ENCODE measurements around the gene DENND1B.

DNA sequence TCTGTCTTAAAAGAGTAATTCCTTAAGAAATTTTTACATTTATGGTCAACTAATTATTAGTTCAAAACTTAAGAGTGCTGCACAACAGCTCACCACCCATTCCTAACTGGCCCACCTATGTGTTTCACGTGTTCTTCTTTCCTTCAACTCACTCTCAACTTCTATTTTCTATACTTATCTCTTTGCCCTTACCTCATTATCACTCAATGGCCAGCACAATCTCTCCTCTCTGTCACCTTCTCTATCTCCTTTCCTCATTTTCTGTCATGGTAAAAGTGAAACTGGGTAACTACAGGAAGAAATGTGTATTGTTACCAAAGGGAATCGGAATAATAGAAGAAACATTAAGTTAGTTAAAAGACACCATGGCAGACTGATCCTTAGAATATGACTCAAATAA is 43.1 kb downstream of the DENND1B start:
- no peak for TF ChIP-seq PHF8 (CRISPR knock-in tag; IDR thresholded peaks at IDR 0.05)
- TF ChIP-seq CEBPB (IDR thresholded peaks at IDR 0.05; ENCODE audit: borderline replicate concordance, low read depth, low read length): no peak
- TF ChIP-seq, protein P1, sequence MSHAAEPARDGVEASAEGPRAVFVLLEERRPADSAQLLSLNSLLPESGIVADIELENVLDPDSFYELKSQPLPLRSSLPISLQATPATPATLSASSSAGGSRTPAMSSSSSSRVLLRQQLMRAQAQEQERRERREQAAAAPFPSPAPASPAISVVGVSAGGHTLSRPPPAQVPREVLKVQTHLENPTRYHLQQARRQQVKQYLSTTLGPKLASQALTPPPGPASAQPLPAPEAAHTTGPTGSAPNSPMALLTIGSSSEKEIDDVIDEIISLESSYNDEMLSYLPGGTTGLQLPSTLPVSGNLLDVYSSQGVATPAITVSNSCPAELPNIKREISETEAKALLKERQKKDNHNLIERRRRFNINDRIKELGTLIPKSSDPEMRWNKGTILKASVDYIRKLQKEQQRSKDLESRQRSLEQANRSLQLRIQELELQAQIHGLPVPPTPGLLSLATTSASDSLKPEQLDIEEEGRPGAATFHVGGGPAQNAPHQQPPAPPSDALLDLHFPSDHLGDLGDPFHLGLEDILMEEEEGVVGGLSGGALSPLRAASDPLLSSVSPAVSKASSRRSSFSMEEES (CRISPR knock-in tag; IDR thresholded peaks at IDR 0.05): no peak
- TF ChIP-seq, protein P2, sequence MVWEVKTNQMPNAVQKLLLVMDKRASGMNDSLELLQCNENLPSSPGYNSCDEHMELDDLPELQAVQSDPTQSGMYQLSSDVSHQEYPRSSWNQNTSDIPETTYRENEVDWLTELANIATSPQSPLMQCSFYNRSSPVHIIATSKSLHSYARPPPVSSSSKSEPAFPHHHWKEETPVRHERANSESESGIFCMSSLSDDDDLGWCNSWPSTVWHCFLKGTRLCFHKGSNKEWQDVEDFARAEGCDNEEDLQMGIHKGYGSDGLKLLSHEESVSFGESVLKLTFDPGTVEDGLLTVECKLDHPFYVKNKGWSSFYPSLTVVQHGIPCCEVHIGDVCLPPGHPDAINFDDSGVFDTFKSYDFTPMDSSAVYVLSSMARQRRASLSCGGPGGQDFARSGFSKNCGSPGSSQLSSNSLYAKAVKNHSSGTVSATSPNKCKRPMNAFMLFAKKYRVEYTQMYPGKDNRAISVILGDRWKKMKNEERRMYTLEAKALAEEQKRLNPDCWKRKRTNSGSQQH (CRISPR knock-in tag; IDR thresholded peaks at IDR 0.05; ENCODE audit: low read depth): no peak
- TF ChIP-seq, protein P3, sequence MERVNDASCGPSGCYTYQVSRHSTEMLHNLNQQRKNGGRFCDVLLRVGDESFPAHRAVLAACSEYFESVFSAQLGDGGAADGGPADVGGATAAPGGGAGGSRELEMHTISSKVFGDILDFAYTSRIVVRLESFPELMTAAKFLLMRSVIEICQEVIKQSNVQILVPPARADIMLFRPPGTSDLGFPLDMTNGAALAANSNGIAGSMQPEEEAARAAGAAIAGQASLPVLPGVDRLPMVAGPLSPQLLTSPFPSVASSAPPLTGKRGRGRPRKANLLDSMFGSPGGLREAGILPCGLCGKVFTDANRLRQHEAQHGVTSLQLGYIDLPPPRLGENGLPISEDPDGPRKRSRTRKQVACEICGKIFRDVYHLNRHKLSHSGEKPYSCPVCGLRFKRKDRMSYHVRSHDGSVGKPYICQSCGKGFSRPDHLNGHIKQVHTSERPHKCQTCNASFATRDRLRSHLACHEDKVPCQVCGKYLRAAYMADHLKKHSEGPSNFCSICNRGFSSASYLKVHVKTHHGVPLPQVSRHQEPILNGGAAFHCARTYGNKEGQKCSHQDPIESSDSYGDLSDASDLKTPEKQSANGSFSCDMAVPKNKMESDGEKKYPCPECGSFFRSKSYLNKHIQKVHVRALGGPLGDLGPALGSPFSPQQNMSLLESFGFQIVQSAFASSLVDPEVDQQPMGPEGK (CRISPR knock-in tag; IDR thresholded peaks at IDR 0.05): no peak
- TF ChIP-seq, protein P4, sequence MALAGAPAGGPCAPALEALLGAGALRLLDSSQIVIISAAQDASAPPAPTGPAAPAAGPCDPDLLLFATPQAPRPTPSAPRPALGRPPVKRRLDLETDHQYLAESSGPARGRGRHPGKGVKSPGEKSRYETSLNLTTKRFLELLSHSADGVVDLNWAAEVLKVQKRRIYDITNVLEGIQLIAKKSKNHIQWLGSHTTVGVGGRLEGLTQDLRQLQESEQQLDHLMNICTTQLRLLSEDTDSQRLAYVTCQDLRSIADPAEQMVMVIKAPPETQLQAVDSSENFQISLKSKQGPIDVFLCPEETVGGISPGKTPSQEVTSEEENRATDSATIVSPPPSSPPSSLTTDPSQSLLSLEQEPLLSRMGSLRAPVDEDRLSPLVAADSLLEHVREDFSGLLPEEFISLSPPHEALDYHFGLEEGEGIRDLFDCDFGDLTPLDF (CRISPR knock-in tag; IDR thresholded peaks at IDR 0.05): no peak
- no peak for TF ChIP-seq REXO4 (CRISPR knock-in tag; IDR thresholded peaks at IDR 0.05; ENCODE audit: borderline replicate concordance)
- TF ChIP-seq, protein P5, sequence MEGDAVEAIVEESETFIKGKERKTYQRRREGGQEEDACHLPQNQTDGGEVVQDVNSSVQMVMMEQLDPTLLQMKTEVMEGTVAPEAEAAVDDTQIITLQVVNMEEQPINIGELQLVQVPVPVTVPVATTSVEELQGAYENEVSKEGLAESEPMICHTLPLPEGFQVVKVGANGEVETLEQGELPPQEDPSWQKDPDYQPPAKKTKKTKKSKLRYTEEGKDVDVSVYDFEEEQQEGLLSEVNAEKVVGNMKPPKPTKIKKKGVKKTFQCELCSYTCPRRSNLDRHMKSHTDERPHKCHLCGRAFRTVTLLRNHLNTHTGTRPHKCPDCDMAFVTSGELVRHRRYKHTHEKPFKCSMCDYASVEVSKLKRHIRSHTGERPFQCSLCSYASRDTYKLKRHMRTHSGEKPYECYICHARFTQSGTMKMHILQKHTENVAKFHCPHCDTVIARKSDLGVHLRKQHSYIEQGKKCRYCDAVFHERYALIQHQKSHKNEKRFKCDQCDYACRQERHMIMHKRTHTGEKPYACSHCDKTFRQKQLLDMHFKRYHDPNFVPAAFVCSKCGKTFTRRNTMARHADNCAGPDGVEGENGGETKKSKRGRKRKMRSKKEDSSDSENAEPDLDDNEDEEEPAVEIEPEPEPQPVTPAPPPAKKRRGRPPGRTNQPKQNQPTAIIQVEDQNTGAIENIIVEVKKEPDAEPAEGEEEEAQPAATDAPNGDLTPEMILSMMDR (CRISPR knock-in tag; IDR thresholded peaks at IDR 0.05): no peak
- TF ChIP-seq POLR2A (IDR thresholded peaks at IDR 0.05; ENCODE audit: insufficient read depth in 1 of 2, low read depth in 2 of 2, low read length in 2 of 2): no peak
- no peak for TF ChIP-seq KDM6A (CRISPR knock-in tag; IDR thresholded peaks at IDR 0.05; ENCODE audit: low read depth)
- TF ChIP-seq, protein P6, sequence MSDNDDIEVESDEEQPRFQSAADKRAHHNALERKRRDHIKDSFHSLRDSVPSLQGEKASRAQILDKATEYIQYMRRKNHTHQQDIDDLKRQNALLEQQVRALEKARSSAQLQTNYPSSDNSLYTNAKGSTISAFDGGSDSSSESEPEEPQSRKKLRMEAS (IDR thresholded peaks at IDR 0.05): no peak
